SH-SY5Y (cell line): ENCODE data around the gene LCA5.

Experiments
- GATA2 ChIP-seq: IDR thresholded peaks from 2 replicates; pipeline ENCODE4 v1.6.1; 2011; ENCODE audit warnings: mild to moderate bottlenecking, low read depth, low read length
- GATA3 ChIP-seq: IDR thresholded peaks from 2 replicates; pipeline ENCODE4 v1.6.1; 2011; ENCODE audit warnings: low read depth, mild to moderate bottlenecking, low read length, moderate library complexity

GRCh38 chr6:79440598-79440997 lies 96.6 kb downstream of the LCA5 start:
- TF ChIP-seq GATA3 (no peak; the same call in 1 of the 2 replicates), GATA2 (no peak)
